Measurements from ENCODE around the gene LRRC8E.
"Not testable (repeated sequence)": the region's sequence is repeated elsewhere in the genome, so short reads cannot be mapped to it uniquely, and the experiment has no call there.

The LRRC8E gene

DNA sequence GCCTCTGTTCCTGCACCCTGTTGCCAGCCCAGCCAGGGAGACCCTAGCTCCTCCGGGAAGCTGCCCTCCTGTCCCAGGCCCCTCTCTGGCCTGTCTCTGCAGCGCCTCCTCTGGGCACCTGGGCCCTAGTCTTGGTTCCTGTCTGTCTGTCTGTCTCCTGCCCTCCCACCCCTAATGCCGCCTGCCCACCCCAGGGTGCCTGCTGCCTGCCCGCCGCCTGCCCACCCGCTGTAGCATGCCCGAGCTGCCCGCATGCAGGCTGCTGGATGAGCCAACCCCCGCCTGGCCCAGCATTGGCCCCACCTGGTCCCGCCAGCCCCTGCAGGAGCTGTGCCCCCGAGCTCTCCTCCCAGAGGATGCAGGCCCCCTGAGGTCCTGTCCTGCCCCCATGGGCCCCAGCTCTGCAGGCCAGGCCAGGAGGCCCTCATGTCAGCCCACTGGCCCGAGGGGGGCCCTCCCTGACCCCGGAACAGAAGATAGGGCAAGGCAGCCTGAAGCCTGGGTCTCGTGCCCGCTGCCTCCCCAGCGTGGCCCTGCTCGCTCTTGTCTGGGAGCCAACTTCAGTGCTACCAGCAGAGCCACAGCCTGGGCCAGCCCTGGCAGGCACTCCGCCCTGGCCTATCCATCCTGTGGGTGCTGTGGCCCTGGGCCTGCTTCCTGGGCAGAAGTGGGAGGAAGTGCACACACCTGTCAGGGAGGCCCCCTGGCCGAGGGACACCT is 20.6 kb downstream of the LRRC8E start:
- no peak for DNase-seq (ENCODE audit: low spot score)

DNA sequence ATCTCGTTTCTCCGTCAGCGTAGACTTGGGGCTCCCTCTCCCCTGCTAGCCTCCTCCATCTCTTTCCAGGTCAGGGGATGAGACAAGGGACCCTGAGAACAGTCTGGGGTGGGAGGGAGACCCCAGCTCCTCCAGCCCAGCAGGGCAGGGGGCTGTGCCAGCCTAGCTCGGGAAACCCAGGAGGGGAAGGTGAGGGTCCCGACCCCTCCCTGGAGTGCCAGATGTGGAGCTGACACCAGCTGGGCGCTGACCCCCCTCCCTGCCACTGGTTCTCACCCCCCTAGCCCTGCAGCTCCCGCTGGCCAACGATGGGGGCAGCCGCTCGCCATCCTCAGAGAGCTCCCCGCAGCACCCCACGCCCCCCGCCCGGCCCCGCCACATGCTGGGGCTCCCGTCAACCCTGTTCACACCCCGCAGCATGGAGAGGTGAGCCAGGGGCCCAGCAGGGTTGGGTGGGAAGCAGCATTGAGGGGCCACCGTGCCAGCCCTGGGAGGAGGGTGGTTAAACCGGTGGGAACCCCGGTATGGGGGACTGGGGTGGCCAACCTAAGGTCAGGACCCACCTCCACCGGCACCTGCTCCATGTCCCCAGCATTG is 21.3 kb downstream of the LRRC8E start:
- DNase-seq (ENCODE audit: low spot score): no peak

DNA sequence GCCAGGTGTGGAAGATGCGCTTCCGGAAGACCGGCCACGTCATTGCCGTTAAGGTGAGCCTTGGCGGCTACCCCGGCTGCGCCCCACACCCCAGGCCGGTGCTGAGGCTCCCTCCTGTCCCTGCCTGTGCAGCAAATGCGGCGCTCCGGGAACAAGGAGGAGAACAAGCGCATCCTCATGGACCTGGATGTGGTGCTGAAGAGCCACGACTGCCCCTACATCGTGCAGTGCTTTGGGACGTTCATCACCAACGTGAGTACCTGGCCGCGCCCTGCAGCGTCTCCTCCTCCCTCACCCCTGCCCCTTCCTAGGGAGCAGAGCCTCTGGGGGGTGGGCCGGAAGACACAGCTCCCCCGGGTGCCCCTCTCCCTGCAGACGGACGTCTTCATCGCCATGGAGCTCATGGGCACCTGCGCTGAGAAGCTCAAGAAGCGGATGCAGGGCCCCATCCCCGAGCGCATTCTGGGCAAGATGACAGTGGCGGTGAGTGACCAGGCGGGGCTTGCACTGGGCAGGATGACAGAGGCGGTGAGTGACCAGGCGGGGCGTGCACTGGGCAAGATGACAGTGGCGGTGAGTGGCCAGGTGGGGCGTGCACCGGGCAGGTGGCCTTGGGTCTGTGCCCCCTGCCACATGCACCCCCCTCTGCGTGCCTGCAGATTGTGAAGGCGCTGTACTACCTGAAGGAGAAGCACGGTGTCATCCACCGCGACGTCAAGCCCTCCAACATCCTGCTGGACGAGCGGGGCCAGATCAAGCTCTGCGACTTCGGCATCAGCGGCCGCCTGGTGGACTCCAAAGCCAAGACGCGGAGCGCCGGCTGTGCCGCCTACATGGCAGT is 22.2 kb downstream of the LRRC8E start:
- no peak for DNase-seq (ENCODE audit: low spot score)

DNA sequence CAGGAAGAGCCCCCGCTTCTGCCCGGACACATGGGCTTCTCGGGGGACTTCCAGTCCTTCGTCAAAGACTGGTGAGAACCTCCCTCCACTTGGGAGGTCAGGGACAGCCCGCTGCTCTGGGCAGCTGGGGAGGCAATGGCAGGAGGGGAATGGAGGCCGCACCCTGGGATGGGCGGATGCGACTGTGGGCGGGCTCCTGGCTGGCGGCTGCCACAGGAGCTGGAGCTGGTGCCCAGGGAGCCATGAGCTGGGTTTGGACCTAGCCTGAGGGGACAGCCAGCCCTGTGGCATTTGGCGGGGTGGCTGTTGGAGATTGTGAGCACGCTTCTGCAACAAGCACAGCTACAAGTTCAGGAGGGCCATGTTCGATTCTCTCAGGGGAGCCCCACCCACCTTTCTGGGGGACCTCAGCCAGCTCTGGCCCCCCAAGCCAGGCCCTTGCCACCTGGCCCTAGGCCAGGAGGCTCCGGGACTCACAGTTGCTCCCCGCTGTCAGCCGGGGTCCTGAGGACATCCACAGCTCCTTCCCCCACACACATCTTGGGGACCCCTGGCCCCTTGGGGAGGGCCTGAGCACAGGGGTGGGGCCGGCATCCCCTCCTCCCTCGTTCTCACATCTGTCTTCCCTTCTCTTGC is 23.3 kb downstream of the LRRC8E start:
- DNase-seq (ENCODE audit: low spot score): no peak

DNA sequence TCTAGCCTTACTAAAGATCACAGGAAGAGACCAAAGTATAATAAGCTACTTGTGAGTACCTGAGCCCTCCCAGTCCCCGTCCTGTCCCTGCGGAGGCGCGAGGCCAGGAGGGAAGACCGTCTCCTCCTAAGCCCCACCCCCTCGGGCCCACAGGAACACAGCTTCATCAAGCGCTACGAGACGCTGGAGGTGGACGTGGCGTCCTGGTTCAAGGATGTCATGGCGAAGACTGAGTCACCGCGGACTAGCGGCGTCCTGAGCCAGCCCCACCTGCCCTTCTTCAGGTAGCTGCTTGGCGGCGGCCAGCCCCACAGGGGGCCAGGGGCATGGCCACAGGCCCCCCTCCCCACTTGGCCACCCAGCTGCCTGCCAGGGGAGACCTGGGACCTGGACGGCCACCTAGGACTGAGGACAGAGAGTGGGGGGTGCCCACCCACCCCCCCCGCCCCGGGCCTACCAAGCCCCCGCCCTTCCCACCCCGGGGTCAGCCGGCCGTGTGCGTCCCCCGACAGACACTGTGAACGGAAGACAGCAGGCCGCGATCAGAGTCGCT is 23.9 kb downstream of the LRRC8E start:
- DNase-seq (ENCODE audit: low spot score): no peak

DNA sequence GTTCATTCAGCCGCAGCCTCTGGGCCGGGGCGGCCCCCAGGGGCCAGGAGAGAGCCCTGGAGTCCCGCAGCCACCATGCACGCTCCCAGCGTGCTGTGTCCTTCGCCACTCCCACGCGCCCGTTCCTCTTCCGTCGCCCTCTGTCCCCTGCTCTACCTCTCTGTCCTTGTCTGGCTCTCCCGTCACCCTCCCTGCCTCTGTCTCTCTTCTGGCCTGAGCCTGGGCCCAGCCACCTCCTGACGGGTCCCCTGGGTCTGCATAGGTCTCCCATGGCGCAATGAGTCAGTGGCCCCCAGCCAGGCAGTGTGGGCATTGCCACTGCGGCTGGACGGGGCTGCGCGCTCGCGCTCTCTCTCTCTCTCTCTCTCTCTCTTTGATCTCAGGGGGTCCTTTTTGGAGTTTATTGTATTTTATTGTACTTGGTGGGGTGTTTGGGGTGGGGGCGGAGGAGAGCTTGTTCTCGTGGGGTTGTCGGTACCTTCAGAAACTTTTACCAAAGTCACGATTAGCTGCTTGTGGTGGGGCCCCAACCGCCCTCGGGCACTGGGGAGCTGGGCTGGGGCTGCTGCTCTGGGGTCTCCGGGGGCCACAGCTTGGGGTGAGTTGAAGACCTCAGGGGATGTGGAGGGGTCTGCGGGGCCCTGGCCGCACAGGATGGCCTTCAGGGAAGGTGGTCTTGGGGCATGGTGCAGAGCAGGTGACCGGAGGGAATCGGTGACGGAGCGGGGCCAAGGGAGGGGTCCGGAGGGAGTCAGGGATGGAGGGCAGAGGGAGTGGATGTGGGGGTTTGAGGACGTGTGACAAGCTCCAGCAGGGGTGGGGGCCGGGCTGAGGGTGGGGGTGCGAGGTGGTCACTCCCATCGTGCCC is 24.6 kb downstream of the LRRC8E start:
- no peak for DNase-seq (ENCODE audit: low spot score)

DNA sequence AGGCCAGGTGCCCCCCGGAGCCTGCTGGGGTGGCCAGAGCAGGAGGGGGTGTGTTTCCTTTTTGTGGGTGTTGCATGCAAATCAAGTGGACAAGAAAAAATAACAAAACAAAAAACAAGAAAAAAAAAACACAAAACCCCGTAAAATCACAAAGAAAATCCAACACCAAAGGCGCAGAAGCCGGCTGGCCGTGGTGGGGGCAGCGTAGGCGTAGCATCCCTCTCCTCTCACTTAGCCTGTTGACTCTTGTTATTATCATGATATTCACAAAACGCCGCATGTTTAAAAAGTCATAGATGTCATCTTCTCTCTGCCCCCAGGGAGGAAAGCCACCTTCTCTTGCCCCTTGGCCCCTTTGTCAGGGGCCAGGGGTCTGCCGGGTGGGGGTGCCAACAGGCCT is 25.3 kb downstream of the LRRC8E start:
- DNase-seq (ENCODE audit: low spot score): no peak

DNA sequence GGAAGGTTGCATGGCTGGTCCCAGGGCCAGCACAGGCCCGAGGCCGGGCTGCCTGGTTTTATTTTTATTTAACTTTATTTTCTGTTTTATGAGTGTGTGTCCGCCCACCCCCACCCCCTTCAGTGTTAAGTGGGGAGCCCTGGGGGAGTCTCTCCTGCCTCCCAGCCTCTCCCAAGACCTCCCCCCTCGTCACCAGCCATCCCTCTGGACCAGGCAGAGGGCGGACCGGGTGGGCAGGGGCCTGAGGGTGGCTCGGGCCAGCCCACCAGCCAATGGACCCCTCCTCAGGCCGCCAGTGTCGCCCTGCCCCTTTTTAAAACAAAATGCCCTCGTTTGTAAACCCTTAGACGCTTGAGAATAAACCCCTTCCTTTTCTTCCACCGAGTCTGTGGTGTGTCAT is 25.8 kb downstream of the LRRC8E start:
- DNase-seq (ENCODE audit: low spot score): no peak

DNA sequence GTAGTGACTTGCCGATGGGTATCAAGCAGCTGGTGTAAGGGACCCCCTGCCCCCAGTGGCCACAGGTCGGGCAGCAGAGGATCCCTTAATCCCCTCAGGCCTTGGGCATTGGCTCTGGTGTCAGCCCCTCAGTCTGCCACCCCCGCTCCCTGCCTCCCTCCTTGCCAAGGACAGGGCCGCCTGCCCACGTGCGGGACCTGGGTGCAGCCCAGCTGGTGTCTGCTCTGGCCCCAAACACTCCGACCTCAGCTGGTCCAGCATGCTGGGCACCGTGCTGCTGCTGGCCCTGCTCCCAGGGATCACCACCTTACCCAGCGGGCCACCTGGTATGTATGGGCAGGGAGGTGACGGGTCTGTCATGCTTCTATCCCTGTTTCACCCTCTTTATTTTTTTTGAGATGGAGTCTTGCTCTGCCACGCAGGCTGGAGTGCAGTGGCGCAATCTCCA is 26.3 kb downstream of the LRRC8E start, which contains the start of gene TGFBR3L:
TSS of gene TGFBR3L (plus strand) at position 233 of the 448 bp plus-strand sequence.
- DNase-seq (ENCODE audit: low spot score): no peak

DNA sequence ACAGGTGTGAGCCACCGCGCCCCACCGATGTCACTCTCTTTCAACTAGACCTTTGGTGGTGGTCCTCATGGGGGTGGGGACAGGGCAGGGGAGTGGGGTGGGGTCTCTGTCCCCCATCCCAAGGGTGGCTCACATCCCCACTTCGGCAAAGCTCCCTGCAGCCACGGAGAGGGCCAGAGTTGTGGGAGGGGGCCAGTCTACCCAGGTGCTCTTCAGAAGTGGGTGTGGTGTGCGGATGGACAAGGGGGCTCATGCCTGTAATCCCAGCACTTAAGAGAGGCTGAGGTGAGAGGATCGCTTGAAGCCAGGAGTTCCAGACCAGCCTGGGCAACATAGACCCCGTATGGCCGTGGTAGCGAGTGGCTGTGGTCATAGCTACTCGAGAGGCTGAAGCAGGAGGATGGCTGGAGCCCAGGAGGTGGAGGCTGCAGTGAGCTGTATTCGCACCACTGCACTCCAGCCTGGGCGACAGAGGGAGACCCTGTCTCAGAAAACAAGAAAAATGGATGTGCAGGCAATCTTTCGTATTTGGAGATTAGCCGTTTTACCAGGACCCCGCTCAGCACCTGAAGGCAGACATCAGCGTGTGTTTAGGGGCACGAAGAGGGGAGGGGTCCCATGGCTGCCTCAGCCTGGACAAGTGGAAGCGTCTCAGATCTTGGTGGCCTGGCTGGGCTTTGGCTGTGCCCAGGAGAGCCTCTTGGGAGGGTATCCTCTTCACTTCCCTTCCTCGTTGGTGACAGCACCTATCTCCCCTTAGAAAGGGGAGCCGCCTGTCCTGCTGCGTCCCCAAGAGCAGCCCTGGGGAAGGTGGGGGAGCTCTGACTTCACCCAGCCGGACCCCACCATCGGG is 27.2 kb downstream of the LRRC8E start:
- no peak for DNase-seq (ENCODE audit: low spot score)

DNA sequence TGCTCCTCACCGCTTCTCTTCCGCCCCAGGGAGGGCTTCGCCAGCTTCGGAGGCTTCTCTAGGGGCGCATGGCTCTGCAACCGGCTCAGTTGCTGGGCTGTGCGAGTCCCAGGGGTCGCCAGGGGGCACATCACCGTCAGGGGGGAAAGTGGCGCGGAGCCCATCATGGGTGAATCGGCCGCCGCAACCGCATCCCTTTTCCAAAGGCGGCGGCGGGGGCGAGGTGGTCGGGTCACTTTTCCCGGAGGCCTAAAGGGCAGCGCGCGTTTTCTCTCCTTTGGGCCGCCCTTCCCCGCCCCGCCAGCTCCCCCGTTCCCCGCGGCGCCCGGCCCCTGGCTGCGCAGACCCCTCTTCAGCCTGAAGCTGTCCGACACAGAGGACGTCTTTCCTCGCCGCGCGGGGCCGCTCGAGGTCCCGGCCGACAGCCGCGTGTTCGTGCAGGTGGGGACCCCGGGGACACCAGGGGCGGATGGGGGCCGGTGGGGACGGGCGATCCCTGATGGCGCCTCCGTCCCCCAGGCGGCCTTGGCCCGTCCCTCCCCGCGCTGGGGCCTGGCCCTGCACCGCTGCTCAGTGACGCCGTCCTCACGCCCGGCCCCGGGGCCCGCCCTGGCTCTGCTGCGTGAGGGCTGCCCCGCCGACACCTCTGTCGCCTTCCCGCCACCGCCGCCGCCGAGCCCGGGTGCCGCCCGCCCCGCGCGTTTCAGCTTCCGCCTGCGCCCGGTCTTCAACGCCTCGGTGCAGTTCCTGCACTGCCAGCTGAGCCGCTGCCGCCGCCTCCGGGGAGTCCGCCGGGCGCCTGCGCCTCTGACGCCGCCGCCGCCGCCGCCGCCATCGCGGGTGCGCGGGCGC is 28.0 kb downstream of the LRRC8E start:
- peak; percentile 54 for DNase-seq (ENCODE audit: low spot score)

DNA sequence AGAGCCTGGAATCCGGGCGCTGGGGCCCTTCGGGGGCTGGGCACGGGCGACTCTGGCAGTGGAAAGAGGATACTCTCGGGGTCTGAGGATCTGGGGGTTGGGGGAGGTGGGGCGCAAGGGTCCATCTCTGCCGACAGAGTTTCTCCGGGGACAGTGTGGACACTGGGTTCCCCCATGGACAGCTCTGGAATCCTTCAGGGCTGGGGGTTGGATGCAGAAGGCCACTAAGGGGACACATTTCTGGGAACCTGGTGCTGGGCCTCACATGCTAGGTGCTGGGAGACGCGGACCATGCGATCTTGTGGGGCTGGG is 28.6 kb downstream of the LRRC8E start:
- DNase-seq (ENCODE audit: low spot score): no peak

DNA sequence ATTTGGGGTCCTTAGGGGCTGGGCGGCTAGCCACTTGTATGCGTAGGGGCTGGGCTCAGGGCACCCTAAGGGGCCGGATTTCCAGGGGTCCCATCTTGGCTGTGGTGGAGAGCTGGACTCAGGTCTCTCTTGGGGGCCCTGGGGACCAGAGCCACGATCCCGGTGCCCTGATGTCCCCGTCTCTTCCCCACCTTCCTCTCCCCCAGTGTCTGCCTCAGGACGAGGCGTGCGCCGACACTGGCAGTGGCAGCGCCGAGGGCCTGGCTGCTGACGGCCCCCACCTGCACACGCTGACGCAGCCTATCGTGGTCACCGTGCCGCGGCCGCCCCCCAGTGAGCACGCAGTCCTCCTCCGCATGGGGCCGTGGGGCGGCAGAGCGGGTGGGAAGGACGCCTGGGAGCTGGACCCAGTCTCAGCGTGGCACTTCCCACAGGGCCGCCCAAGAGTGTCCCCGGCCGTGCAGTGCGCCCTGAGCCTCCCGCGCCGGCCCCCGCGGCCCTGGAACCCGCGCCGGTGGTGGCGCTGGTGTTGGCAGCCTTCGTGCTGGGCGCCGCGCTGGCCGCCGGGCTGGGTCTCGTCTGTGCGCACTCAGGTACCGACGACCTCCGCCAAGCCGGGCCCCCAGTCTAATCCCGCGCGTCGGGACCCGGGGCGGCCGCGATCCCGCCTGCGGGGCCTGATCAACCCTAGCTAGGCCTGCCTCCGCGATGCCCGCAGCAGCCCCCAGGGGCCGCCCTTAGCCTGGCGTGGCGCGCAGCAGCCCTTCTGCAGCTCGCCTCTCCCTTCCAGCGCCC is 29.2 kb downstream of the LRRC8E start:
- peak; percentile 66 for DNase-seq (ENCODE audit: low spot score)

DNA sequence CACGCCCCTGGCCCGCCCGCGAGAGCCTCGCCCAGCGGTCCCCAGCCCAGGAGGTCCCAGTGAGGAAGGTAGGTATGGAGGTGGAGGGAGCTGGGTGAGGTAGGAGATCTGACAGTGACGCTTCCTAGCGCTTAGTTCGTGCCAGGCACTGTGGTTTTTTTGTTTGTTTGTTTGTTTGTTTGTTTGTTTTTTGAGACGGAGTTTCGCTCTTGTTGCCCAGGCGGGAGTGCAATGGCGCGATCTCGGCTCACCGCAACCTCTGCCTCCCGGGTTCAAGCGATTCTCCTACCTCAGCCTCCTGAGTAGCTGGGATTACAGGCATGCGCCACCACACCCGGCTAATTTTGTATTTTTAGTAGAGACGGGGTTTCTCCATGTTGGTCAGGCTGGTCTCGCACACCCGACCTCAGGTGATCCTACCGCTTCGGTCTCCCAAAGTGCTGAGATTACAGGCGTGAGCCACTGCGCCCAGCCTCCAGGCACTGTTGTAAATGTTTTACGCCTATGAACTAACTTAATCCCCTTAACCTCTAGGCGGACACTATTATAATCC is 29.8 kb downstream of the LRRC8E start:
- not testable (repeated sequence) for DNase-seq (ENCODE audit: low spot score)

DNA sequence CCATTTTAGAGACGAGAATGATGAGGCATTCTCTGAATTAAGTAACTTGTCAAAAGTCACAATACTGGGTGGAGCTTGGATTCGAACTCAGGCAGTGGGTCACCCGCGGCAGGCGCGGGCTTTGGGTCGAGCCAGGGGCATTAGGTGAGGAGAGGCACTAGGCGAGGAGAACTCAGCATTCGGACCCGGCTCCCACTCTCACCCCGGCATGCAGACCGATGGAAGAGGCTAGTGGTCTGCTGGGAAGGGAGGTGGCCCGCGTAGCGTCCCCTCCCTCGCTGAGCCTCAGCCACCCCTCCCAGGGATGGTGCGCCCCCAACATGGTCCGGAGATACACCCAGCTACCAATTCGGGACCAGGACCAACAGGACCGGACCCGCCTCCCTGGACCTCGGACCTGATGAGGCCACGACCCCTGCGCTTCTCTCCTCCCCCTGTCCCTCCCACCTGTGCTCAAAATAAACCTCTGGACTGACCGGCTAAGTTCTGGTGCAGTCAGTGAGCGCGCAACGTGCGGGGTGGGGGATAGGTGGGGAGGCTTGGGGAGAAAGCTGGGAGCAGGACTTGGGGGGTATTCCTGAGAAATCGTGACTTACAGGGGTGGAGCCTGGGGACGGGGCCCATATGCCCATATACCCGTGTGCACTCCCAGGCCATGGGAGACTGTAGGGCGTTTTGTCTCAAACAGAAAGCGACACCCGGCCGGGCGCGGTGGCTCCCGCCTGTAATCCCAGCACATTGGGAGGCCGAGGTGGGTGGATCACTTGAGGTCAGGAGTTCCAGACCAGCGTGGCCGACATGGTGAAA is 30.5 kb downstream of the LRRC8E start:
- DNase-seq (ENCODE audit: low spot score): no peak

DNA sequence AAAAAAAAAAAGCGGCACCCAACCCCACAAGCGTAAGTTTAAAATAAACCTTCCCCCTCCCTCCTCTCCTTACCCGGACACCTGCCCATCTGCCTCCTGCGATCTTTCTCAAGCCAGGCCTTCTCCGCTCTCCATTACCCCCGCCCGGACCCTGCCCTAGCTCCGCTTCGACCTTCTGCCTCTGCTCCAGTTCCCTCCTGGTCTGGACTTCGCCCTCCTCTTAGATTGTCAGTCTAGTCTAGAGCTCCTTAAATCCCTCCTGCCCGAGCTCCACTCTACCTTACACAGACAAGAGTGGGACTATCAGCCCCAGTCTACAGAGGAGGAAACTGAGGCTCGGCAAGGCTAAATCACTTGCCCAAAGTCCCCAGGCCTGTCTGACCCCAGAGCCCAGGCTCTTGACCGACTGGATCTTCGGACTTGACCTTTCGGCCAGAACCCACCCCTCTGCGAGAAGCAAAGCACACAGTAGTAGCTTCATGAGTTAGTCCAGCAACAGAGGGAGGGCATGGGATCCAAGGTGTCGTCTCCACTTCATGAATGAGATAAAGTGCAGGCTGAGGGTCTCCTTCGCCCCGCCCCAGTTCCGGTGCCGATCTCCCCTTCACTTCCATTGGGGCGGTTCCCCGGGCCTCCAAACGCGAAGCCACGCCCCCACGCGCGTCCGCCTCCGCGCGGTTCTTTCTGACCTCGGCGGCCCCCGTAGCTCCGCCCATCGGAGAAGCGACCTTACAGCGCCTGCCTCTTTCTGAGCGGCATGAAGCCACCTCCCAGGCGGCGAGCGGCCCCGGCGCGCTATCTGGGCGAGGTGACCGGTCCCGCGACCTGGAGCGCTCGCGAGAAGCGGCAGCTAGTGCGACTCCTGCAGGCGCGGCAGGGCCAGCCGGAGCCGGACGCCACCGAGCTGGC is 31.6 kb downstream of the LRRC8E start, which contains the start of gene SNAPC2:
TSS of gene SNAPC2 (plus strand) at position 729 of the 909 bp plus-strand sequence. CDS start at position 758, 29 bp downstream.
- peak; percentile 92 for DNase-seq (ENCODE audit: low spot score)

Measured in LoVo (cell line).